ENCODE results near the gene PPP1R15B.

Gene PPP1R15B

GRCh38 chr1:204450461-204451257 lies 39.0 kb upstream of the PPP1R15B start:
- Histone ChIP-seq H3K27me3 (ENCODE audit: insufficient read depth, poor library complexity, severe bottlenecking) (no peaks in the 10 kb centered on the region), H3K4me3 (replicated peaks; ENCODE audit: insufficient read depth, low read length) (no peak overlapping the region), H3K27ac (replicated peaks) (no peak overlapping the region)
- no peak for DNase-seq (ENCODE audit: low read depth in 1 of 2, low spot score in 1 of 2)
- TF ChIP-seq SPI1 (IDR thresholded peaks at IDR 0.05; ENCODE audit: borderline replicate concordance, low read depth) (no peak), GABPA (IDR thresholded peaks at IDR 0.05; ENCODE audit: low read depth) (no peak), POLR2AphosphoS5 (IDR thresholded peaks at IDR 0.05; ENCODE audit: low read depth) (no peak), CTCF (IDR thresholded peaks at IDR 0.05; ENCODE audit: insufficient read depth, low read length) (no peak), REST (IDR thresholded peaks at IDR 0.05; ENCODE audit: insufficient replicate concordance, low read depth) (no peak)

- Histone ChIP-seq H3K4me3 (replicated peaks; ENCODE audit: insufficient read depth, low read length) (no peak overlapping the region), H3K27ac (replicated peaks) (no peak overlapping the region), H3K27me3 (ENCODE audit: insufficient read depth, poor library complexity, severe bottlenecking) (no peaks in the 10 kb centered on the region)
- DNase-seq (ENCODE audit: low read depth in 1 of 2, low spot score in 1 of 2) = no peak
- TF ChIP-seq SPI1 (IDR thresholded peaks at IDR 0.05; ENCODE audit: borderline replicate concordance, low read depth) = no peak
- no peak for TF ChIP-seq REST (IDR thresholded peaks at IDR 0.05; ENCODE audit: insufficient replicate concordance, low read depth)
- TF ChIP-seq CTCF (IDR thresholded peaks at IDR 0.05; ENCODE audit: insufficient read depth, low read length) = no peak
- TF ChIP-seq POLR2AphosphoS5 (IDR thresholded peaks at IDR 0.05; ENCODE audit: low read depth) = no peak
- no peak for TF ChIP-seq GABPA (IDR thresholded peaks at IDR 0.05; ENCODE audit: low read depth)
Observed at GRCh38 chr1:204449678-204450280, 38.2 kb upstream of the PPP1R15B start.

DNA sequence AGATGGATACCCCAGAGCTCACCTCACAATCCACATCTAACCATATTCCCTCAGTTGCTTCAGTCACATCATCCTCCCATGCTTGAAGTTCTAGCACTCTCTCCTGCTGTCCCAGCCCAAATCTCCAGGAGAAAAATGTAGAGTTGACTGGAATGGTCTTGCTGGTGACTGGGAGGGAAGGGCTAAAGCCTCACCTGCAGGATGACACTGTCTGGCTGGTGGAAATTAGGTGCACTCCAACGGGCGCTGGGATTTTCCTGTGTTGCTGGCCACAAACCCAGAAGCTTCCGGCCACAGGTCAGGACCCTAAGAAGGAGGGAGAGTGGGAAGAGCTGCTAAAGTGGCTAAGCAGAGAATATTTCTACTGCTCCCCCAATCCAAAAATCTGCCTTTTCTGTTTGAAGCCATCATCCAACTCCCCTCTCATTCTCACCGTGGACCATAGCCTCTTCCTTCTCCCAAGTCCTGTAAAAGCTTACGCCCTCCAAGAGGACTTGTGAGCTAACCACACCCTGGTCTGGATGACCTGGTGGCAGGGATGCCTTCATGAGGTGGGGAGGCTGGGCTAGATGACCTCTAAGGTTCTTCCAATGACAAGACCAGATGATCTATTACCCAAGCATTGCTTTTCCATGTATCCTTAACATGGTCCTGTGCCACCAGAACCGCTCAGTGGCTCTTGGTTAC lies 37.5 kb upstream of the PPP1R15B start:
- TF ChIP-seq CTCF (IDR thresholded peaks at IDR 0.05; ENCODE audit: insufficient read depth, low read length) = no peak
- TF ChIP-seq POLR2AphosphoS5 (IDR thresholded peaks at IDR 0.05; ENCODE audit: low read depth) = no peak
- no peak for TF ChIP-seq REST (IDR thresholded peaks at IDR 0.05; ENCODE audit: insufficient replicate concordance, low read depth)
- TF ChIP-seq GABPA (IDR thresholded peaks at IDR 0.05; ENCODE audit: low read depth) = no peak
- Histone ChIP-seq H3K4me3 (replicated peaks; ENCODE audit: insufficient read depth, low read length) (no peak overlapping the region), H3K27ac (replicated peaks) (no peak overlapping the region), H3K27me3 (ENCODE audit: insufficient read depth, poor library complexity, severe bottlenecking) (no peaks in the 10 kb centered on the region)
- DNase-seq (ENCODE audit: low read depth in 1 of 2, low spot score in 1 of 2) = no peak
